ENCODE results near the gene SNX2. TPM values are rescaled to one million over a fixed set of nuclear protein-coding genes. Genes with fewer than 3 reads are reported as not detected.

Gene SNX2
- total and polyA plus RNA-seq, 9 of the 15 experiments (the other 6 are each of a cell fraction or from before 2014, with no cell fraction given): 35.2 to 86.0 (median 58.1) TPM

DNA sequence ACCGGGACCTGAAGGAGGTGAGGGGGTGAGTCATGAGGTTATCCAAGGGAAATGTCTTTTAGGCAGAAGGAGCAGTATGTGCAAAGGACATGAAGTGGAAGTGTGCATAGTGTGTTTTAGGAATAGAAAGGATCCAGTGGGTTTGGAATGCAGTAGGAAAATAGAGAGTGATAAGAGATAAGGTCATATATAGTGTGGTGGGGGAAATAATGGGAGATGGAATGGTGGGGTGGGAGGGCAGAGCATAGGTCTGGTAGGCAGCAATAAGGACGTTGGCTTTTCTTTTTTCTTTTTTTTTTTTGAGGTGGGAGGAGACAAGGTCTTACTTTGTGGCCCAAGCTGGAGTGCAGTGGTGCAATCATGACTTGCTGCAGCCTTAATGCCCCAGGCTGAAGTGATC, 88.4 kb downstream of the SNX2 start (continued):
- TF ChIP-seq, protein P1, sequence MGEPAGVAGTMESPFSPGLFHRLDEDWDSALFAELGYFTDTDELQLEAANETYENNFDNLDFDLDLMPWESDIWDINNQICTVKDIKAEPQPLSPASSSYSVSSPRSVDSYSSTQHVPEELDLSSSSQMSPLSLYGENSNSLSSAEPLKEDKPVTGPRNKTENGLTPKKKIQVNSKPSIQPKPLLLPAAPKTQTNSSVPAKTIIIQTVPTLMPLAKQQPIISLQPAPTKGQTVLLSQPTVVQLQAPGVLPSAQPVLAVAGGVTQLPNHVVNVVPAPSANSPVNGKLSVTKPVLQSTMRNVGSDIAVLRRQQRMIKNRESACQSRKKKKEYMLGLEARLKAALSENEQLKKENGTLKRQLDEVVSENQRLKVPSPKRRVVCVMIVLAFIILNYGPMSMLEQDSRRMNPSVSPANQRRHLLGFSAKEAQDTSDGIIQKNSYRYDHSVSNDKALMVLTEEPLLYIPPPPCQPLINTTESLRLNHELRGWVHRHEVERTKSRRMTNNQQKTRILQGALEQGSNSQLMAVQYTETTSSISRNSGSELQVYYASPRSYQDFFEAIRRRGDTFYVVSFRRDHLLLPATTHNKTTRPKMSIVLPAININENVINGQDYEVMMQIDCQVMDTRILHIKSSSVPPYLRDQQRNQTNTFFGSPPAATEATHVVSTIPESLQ (CRISPR knock-in tag; IDR thresholded peaks at IDR 0.05): no peak
- TF ChIP-seq DNMT1 (IDR thresholded peaks at IDR 0.05) (no peak), FOXK2 (conservative IDR thresholded peaks at IDR 0.05 in 1 of 2, IDR thresholded peaks at IDR 0.05 in 1 of 2; ENCODE audit: low read depth in 2 of 2) (peak; percentile 57 to 62; a peak in 2 of 4 replicates), ZNF165 (CRISPR knock-in tag; IDR thresholded peaks at IDR 0.05; ENCODE audit: borderline replicate concordance) (no peak), EZH2 (IDR thresholded peaks at IDR 0.05; ENCODE audit: borderline replicate concordance, low read depth, low read length) (no peak), ZNF696 (CRISPR knock-in tag; conservative IDR thresholded peaks at IDR 0.05) (no peak), CHD4 (IDR thresholded peaks at IDR 0.05; ENCODE audit: insufficient read depth, insufficient replicate concordance, low read depth, low read length, poor library complexity, severe bottlenecking) (no peak), ZZZ3 (IDR thresholded peaks at IDR 0.05) (no peak), HNRNPL (IDR thresholded peaks at IDR 0.05; ENCODE audit: low read depth, low read length) (no peak), KDM2B (CRISPR knock-in tag; IDR thresholded peaks at IDR 0.05) (no peak), ATF7 (IDR thresholded peaks at IDR 0.05) (0 out of 2 replicates have a peak, but pooled peaks have one; percentile 23), EGR1 (conservative IDR thresholded peaks at IDR 0.05) (peak; percentile 69), ZNF12 (CRISPR knock-in tag; IDR thresholded peaks at IDR 0.05) (no peak), MTF1 (CRISPR knock-in tag; IDR thresholded peaks at IDR 0.05; ENCODE audit: borderline replicate concordance) (no peak), NR2C1 (IDR thresholded peaks at IDR 0.05) (no peak), NR2C1 (tag; IDR thresholded peaks at IDR 0.05) (no peak)
- TF ChIP-seq, protein P2, sequence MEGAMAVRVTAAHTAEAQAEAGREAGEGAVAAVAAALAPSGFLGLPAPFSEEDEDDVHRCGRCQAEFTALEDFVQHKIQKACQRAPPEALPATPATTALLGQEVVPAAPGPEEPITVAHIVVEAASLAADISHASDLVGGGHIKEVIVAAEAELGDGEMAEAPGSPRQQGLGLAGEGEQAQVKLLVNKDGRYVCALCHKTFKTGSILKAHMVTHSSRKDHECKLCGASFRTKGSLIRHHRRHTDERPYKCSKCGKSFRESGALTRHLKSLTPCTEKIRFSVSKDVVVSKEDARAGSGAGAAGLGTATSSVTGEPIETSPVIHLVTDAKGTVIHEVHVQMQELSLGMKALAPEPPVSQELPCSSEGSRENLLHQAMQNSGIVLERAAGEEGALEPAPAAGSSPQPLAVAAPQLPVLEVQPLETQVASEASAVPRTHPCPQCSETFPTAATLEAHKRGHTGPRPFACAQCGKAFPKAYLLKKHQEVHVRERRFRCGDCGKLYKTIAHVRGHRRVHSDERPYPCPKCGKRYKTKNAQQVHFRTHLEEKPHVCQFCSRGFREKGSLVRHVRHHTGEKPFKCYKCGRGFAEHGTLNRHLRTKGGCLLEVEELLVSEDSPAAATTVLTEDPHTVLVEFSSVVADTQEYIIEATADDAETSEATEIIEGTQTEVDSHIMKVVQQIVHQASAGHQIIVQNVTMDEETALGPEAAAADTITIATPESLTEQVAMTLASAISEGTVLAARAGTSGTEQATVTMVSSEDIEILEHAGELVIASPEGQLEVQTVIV (CRISPR knock-in tag; IDR thresholded peaks at IDR 0.05; ENCODE audit: borderline replicate concordance): no peak
- TF ChIP-seq, protein P3, sequence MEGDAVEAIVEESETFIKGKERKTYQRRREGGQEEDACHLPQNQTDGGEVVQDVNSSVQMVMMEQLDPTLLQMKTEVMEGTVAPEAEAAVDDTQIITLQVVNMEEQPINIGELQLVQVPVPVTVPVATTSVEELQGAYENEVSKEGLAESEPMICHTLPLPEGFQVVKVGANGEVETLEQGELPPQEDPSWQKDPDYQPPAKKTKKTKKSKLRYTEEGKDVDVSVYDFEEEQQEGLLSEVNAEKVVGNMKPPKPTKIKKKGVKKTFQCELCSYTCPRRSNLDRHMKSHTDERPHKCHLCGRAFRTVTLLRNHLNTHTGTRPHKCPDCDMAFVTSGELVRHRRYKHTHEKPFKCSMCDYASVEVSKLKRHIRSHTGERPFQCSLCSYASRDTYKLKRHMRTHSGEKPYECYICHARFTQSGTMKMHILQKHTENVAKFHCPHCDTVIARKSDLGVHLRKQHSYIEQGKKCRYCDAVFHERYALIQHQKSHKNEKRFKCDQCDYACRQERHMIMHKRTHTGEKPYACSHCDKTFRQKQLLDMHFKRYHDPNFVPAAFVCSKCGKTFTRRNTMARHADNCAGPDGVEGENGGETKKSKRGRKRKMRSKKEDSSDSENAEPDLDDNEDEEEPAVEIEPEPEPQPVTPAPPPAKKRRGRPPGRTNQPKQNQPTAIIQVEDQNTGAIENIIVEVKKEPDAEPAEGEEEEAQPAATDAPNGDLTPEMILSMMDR (IDR thresholded peaks at IDR 0.05 in 2 of 3, conservative IDR thresholded peaks at IDR 0.05 in 1 of 3; ENCODE audit: insufficient read depth in 2 of 3, low read depth in 1 of 3, low read length in 3 of 3): no peak
- TF ChIP-seq, protein P4, sequence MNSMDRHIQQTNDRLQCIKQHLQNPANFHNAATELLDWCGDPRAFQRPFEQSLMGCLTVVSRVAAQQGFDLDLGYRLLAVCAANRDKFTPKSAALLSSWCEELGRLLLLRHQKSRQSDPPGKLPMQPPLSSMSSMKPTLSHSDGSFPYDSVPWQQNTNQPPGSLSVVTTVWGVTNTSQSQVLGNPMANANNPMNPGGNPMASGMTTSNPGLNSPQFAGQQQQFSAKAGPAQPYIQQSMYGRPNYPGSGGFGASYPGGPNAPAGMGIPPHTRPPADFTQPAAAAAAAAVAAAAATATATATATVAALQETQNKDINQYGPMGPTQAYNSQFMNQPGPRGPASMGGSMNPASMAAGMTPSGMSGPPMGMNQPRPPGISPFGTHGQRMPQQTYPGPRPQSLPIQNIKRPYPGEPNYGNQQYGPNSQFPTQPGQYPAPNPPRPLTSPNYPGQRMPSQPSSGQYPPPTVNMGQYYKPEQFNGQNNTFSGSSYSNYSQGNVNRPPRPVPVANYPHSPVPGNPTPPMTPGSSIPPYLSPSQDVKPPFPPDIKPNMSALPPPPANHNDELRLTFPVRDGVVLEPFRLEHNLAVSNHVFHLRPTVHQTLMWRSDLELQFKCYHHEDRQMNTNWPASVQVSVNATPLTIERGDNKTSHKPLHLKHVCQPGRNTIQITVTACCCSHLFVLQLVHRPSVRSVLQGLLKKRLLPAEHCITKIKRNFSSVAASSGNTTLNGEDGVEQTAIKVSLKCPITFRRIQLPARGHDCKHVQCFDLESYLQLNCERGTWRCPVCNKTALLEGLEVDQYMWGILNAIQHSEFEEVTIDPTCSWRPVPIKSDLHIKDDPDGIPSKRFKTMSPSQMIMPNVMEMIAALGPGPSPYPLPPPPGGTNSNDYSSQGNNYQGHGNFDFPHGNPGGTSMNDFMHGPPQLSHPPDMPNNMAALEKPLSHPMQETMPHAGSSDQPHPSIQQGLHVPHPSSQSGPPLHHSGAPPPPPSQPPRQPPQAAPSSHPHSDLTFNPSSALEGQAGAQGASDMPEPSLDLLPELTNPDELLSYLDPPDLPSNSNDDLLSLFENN (IDR thresholded peaks at IDR 0.05; ENCODE audit: low read depth in 2 of 2, low read length in 2 of 2): 0 out of 4 replicates have a peak, but pooled peaks of 1 of the 2 experiments have one; percentile 62

Measured in K562 (cell line).